Measurements from ENCODE around the gene DGKQ.
A peak's percentile ranks its signal among the peaks of the same experiment; 100 is the strongest.

DGKQ gene

DNA sequence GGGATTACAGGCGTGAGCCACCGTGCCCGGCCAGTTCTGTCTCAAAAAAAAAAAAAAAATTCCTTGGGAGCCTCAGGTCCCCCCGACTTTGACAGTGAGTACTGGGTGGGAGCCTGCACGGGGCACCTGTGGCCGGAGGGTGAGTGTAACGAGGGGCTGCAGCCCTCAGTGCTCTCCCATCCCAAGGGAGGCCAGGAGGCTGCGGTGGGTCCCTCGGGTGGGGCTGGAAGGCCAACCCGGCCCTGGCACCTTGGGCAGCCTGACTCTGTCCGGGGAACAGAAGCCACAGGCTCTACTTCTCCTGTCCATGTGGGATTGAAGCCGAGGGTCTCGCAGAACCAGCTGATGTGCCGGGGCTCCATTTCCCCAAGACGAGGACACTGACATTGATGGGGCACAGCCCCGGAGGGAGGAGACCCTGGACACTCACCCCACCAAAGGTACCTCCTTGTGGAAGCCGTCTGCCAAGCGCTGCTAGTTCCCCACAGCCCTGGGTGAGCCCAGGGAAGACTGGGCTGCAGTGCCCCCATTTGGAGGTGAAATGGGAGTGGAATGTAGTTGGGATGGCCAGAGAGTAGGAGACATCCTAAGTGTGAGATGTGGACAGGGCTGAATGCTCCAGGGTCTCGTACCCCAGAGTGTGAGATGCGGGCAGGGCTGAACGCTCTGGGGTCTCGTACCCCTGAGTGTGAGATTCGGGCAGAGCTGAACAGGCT is 22.1 kb upstream of the DGKQ start:
- no peak for DNase-seq

DNA sequence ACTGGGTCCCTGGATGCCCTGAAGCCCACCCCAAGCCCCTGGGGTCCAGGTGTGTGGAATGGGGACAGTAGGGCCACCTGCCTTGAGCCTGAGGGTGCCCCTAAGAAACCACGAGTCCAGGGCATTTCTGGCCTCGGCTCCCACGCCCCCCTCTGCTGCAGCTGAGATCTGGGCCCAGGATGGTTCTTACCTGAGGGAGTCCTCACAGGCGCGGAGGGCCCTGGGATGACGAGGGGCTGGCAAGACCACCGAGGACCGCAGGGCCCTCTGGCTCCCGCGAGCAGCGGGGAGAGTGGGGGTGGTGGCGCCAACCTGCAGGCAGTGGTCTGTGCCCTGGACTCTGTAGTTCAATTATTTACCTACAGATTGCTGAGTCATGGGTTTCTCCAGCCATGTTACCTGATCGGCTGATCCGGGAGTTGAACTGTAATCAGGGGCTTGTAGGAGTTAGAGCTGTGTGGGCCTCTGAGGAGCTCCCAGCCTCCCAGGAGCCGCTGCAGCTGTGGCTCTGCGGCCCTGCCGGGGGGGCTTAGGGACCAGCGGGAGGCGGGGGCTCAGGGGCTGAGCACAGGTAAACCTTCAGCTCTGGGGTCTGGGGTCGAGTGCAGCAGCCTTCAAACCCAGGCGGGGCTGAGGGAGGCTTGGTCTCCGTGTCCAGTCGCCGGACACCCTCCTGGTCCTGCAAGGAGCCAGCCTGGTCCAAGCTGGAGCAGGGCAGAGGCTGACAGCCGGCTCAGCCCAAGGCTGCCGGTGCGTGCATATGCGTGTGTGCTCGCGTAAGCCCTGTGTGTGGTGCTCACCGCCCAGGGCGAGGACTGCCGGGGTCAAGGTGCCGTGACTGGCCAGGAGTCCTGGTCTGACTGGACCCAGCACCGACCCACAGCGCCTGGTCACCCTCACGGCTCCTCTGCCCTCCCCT is 20.0 kb upstream of the DGKQ start, which contains the start of gene SLC26A1:
Gene SLC26A1, minus strand, starts transcription at position 294 of the 919 bp plus-strand sequence. CDS start 1,701 bp downstream, outside the sequence.
- no peak for DNase-seq

DNA sequence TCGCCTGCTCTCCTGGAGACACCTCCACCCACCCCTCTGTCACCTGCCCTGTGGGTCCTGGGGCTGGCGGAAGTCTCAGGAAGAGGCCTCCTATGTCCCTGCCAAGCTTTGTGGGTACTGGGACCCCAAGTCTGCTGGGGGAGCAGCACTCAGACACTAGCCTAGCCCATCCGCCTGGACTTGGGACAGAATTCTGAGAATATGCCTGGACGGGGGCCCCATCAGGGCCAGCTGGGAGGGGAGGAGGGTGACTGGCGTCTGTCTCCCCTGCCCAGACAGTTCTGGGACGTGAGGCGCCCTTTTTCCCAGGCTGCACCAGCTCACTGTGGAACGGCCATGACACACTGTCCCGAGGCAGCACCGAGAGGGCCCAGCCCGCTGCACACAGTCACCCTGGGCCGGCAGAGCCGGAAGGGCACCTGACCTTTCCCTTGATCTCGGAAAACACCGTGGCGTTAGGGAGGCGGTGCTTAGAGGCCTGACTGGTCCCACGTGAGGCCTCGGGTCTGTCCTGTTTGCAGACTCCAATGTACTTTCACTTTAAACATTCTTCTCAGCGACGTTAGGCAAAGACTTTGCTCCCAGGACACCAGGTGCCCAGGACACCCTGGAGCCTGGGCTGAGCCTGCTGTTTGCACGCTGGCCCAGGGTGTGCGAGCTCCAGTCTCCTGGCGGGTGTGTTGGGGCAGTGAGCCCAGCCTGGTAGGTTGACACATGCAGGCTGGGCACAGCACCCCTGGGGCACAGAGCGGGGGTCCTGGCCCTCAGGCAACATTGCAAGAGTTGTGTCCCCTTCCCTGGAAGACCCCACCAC is 19.1 kb upstream of the DGKQ start:
- DNase-seq, result no peak

- no peak for DNase-seq
Observed at GRCh38 chr4:991451-992296, 18.3 kb upstream of the DGKQ start.

DNA sequence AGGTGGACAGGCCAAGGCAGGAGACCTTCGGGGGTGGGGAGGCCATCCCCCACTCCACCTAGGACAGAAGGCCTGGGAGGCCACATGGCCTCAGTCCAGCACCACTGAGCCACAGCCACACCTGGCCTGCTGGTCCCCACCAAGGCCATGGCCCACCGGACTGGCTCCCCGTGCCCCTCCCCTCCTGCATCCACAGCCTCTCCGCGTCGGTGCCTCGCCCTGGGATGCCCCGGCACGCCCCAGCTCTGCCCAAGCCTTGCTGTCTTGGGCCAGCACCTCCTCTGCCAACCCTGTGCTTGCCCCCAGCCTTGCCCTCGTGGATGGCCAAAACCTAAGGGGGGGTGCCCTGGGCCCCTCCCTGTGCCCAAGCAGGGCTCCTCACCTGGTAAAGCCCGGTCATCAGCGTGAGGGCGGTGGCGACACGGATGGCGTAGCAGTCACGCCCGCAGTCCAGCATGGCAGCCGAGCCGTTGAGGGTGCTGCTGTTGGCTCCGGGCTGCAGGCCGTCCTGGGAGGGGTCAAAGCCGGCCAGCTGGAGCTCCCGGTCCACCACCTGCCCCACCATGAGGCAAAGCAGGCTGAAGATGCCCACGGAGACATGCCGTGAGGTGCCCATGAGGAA is 17.5 kb upstream of the DGKQ start:
- no peak for DNase-seq

DNA sequence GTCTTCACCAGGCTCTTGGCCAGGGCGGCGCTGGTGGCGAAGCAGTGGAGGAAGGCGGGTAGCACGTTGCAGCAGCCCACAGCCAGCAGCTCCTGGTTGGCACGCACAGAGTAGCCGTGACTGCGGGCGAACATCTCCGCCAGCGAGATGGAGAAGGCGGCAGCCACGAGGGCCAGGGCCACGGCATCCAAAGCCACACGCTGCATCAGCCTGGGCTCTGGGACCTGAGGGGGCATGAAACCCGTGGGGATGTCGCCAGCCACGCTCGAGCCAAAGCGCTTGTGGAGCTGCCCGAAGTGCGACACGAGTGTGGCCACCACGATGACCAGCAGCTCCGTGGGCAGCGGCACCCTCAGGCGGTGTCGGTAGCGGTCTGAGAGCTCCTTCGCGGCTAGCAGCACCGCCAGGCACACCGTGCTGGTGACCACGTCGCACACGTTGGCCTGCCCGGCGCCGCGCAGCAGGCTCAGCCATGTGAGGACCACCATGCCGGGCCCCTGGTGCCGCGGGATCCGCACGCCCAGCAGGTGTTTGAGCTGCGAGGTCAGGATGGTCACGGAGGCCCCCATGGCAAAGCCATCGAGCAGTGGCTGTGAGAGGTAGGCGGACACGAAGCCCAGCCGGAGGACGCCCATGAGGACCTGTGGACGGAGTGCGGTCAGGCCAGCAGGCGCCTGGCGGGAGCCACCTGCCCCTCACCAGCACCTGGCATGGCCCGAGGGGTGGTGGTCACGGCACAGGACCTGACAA is 16.5 kb upstream of the DGKQ start:
- DNase-seq, result no peak

DNA sequence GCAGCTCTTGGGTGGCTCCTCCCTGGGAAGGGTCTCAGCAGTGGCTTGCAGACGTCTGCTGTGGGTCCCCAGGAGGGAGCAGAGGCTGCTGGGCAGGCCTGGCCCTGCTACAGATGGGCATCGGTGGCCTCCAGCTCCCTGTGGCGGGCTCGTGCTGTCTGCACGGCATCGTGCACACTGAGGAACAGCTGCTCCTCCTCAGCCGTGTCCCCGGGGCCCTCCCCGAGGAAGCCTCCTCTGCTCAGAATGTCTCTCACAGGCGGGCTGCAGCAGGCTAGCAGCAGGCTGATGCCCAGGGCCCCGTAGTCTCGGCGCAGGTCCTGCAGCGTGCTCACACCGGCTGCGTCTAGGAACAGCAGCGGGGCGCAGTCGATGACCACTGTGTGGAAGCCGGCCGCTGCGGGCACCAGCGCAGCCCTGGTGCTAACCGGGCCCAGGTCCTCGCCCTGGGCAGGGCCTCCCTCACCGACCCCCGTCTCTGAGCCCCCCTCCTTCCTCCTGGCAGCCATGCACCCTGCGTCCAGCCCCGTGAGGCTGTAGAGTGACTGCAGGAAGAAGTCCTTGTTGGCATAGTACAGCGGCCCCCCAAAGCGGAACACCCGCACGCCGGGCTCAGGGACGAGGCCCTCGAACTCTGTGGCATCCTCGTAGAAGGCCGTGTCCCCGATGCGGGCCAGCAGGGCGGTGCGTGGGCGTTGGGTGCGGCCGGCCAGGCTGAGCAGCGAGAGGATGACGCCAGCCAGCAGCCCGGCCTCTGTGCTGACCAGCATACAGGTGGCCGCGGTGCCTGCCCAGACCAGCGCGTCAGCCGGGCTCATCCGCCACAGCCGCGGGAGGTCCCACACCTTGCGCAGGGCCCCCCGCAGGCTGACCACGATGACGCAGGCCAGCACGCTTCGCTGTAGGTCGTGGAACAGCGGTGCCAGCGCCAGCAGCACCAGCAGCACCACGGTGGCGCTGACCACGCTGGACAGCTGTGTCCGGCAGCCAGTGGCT is 15.7 kb upstream of the DGKQ start:
- no peak for DNase-seq

DNA sequence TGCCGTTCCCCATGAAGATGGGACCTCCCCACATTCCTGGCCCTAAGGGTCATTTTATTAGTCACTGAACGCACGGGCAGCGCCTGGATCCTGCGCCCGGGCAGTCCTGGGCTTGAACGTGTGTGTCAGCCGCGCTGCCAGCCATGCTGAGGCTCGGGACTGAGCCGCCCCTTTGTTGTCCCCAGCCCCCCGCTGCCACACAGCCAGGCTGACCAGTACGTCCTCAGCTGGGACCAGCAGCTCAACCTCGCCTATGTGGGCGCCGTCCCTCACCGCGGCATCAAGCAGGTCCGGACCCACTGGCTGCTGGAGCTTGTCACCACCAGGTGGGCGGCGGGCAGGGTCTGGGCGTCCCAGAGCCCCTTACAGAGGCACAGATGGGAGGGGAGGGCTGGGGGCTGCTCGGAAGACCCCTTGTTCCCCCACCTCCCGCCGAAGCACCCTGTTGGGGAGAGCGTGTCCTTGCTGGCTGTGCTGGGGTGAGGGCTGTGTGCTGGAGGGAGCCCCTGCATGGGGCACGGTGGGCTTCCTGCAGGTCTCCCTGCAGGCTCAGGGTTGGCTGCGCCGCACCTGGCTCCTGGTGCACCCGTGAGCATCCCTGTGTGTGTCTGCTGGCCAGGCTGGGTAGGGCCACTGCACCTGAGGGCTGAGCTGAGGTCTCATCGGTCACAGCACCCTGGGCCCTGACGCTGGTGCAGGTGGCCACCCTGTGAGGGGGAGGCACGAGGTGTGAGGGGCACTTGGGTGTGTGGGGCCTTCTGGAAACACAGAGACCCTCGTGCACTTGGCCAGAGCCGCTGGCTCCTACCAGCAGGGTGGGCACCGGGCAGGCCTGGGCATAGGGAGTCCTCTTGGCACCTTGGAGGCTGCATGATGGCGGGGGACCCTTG is 14.5 kb upstream of the DGKQ start:
- DNase-seq, result no peak

GRCh38 chr4:986879-987623 is 13.7 kb upstream of the DGKQ start, which contains the start of gene IDUA:
IDUA (plus strand) TSS chr4:987044; CDS start chr4:987085, 41 bp downstream.
- DNase-seq, result peak; percentile 75 to 77

GRCh38 chr4:986428-986878 is 13.1 kb upstream of the DGKQ start:
- peak in 1 of 2 experiments; percentile 58 for DNase-seq

GRCh38 chr4:985123-985830 is 11.9 kb upstream of the DGKQ start:
- no peak for DNase-seq

DNA sequence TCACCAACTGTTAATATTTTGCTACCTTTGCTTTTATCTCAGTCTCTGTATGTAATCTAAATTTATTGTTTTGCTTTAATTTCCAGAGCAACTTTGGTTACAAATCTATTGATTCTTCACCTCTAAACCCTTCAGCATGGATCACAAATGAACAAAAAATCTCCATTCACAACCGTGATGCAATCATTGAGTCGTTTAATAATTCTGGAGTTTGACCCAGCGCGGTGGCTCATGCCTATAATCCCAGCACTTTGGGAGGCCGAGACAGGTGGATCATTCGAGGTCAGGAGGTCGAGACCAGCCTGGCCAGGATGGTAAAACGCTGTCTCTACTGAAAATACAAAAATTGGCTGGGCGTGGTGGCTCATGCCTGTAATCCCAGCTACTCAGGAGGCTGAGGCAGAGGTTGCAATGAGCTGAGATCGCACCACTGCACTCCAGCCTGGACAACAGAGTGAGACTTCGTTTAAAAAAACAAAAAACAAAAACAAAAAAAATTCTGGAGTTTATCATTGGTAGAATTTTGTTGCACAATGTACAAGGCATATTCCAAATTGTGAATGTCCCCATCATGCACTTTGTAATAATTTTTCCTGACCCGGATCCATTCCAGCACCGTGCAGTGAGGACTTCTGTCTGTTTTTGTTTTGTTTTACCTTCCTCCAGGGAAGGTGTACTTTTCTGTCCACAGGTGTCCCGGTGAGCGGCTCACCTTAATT is 11.1 kb upstream of the DGKQ start:
- no peak for DNase-seq

GRCh38 chr4:982814-983213 is 9.4 kb upstream of the DGKQ start:
- DNase-seq, result no peak

DNA sequence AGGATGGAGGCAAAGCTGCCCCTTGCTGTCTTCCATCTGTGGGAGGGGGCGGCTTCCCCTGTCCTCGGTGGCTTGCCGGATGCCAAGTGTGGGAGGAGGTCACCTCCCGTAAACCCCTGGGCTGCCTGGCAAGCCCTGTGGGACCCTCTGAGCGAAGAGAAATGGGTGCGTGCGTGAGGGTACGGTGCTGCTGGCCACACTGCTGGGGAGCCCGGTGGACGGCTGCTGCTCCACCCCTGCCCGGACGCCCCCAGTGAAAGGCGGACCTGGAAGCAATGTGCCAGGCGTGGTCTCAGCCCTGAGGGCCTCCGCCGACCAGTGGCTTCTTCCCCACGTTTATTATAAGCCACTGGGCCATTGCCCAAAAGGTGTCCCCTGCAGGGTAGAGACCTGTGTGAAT is 8.9 kb upstream of the DGKQ start:
- no peak for DNase-seq

- DNase-seq, result peak; percentile 49 to 63
Observed at GRCh38 chr4:978957-979701, 5.8 kb upstream of the DGKQ start.
